HG02970 (cell line): ENCODE results near the gene BCAS1.

Experiments used
- ATAC-seq: cut with Tn5 transposase; IDR thresholded peaks from one replicate; pipeline ENCODE4 v1.9.1; 2021; ENCODE audit warnings: mild to moderate bottlenecking, moderate library complexity, moderate number of reproducible peaks; ENCODE audit not compliant: unreplicated experiment, low FRiP score

Gene BCAS1

DNA sequence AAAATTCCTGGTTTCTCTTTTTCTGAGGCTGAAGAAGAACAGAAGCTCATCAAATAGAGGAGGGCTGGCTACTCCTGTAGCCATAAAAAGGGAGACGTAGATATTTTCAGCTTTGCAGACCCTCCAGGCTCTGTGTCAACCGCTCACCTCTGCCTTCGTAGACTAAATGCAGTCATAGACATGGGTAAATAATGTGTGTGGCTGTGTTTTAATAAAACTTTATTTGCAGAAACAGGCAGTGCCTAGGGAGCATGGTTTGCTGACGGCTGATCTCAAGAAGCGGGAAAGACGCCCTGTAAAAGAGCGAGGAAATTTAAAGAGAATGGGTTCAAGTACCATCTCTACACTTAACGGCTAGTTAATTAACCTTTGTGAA is 171.8 kb downstream of the BCAS1 start:
- ATAC-seq: no peak

DNA sequence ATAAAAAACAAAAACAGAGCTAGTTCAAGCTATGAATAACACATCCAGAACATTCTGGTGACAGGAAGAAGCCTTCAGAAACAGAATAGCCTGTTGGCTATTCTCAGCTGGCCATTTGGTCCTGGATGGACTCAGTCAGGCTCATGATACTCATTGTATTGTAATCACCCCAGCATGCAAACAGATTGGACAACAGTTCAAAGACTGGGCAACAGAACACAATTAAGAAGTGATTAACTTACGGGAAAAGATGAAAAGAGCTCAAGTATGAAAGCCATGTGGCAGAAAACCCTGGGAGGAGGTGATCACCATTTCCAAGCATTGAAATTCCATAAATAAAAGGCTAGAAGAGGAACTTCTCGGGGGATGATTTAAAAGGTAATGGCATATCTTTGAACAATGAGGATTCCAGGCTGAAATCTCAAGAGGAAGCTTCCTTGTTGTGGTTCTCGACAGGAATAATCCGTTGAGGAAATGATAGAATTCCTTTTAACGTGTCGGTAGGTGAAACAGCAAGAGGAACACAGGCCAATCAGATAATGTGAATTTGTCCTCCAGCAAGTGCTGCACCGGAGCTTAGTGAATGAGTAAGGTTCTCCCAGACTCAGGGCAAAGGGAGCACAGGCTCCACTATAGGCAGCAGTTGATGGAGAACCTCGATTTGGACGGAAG is 172.4 kb downstream of the BCAS1 start:
- ATAC-seq: no peak

DNA sequence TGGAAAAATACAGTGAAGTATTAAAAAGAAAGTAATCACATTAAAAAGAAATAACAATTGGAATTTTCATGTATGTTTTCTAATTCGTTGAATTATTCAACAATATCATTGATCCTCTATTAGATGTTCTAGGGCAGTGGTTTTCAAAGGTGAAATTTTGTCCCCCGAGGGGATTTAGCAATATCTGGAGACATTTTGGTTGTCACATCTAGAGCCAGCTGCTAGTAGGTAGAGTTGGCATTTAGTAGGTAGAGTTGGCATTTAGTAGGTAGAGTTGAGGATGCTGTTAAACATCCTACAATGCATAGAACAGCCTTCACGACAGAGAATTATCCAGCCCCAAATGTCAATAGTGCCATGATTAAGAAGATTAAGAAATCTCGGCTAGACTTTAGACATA is 173.7 kb downstream of the BCAS1 start:
- ATAC-seq: no peak

DNA sequence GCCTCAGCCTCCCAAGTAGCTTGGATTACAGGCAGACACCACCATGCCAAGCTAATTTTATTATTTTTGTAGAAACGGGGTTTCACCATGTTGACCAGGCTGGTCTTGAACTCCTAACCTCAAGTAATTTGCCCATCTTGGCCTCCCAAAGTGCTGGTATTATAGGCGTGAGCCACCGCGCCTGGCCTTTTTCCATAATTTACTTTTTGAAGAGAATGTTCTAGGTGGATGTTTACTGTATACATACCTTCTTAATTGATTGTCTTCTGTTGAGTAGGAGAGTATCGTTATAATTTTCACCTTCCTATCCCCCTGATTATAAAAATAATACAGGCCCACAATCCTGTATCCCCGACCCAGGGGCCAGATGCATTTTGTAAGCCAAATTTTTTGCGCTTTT is 174.4 kb downstream of the BCAS1 start:
- ATAC-seq: no peak

DNA sequence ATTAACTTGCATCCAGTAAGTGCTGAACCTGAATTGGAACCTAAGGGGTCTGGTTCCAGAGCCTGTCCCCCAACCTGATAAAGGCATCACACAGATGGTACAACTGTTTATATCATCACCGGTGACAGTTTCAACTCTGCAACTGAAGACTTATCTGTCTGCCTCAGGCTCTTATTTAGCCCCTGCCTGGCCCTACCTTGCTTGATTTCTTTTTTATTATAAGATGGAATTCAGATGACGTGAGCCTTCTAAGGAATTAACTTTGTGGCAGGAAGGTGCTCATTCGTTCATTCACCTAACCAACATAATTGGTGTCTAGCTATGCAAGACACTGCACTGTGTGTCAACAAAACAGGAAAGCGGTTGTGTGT is 175.0 kb downstream of the BCAS1 start:
- ATAC-seq: no peak

DNA sequence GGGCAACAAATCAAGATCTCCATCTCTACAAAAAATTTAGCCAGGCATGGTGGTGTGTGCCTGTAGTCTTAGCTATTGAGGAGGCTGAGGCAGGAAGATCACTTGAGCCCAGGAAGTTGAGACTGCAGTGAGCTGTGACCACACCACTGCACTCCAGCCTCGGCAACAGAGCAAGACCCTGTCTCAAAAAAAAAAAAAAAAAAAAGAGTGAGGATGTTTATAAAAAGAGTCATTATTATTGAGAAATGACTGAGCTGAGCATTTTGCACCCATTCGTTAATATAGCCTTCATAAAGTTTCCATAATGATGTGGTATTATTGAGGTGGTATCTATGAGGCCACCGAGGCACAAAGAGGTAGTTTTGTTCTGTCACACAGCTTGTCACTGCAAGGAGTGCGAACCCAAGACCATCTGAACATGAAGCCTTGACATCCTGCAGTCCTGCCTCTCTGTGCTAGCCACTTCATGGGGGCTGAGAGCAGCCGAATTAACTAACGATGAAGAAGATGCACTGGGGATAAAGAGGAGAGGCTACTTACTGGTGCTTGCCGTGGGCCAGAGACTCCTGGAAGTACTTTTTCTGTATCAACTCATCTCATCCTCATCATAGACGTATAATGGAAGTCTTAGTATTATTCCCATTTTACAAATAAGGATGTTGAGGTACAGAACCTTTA is 175.5 kb downstream of the BCAS1 start:
- ATAC-seq: no peak
